ENCODE measurements around the gene KATNAL1. TPM values are rescaled to one million over a fixed set of nuclear protein-coding genes. Genes with fewer than 3 reads are reported as not detected.

Gene KATNAL1
- total RNA-seq, 1 experiment from 2014 or later: 11.2 TPM

DNA sequence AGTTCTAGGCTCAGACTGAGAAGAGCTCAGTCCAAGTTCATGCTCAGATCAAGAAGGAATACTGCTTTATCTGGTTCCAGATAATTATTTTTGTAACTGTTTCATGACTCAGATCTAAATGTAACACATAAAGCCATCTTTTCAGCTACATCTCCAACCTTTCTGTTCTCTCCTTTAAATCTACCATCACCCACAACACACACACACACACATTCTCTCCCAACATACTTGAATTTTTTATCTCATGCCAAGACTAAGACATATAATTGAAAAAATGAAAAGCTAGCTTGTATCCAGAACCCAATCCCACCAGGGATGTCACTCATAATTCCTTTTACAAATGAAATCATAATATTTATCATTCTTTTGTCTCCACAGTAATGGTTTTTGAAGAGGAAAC lies 7.6 kb downstream of the KATNAL1 start:
- 0 out of 7 replicates have a peak overlapping the region, but pooled peaks of 1 of the 3 experiments have one; percentile 2 for H3K27ac Mint-ChIP-seq
- DNase-seq: no peak
- H3K4me1 ChIP-seq (ENCODE audit: insufficient read depth, low read length): no peaks in the 10 kb centered on the region
- no peak overlapping the region for H3K23ac ChIP-seq (ENCODE audit: insufficient read length, low read depth, low read length)
- H2BK15ac ChIP-seq (ENCODE audit: low read depth, low read length): no peak overlapping the region
- H3K36me3 Mint-ChIP-seq (ENCODE audit: insufficient read depth in 1 of 3, low read depth in 3 of 3): peaks cover 0 to 8% (median 0%) of the 10 kb centered on the region in 3 experiments; a peak in 1 of 7 replicates
- H2BK120ac ChIP-seq (ENCODE audit: low read depth, low read length, poor library complexity, severe bottlenecking): no peak overlapping the region
- no peak overlapping the region for H4K5ac ChIP-seq (ENCODE audit: insufficient read length, low read depth, low read length)
- no peak overlapping the region for H3K4me3 Mint-ChIP-seq
- no peak overlapping the region for H2BK5ac ChIP-seq (ENCODE audit: insufficient read length, low read length)
- H3K27ac ChIP-seq (ENCODE audit: insufficient read length, low read depth, low read length): no peak overlapping the region
- H2BK20ac ChIP-seq (ENCODE audit: low read depth, low read length, poor library complexity, severe bottlenecking): no peak overlapping the region
- no peak overlapping the region for H2BK12ac ChIP-seq (ENCODE audit: insufficient read length, low read depth, low read length)
- no peak overlapping the region for H3K4ac ChIP-seq (ENCODE audit: low read depth, low read length)
- H3K9me3 Mint-ChIP-seq: no peaks in the 10 kb centered on the region
- TF ChIP-seq, protein P1, sequence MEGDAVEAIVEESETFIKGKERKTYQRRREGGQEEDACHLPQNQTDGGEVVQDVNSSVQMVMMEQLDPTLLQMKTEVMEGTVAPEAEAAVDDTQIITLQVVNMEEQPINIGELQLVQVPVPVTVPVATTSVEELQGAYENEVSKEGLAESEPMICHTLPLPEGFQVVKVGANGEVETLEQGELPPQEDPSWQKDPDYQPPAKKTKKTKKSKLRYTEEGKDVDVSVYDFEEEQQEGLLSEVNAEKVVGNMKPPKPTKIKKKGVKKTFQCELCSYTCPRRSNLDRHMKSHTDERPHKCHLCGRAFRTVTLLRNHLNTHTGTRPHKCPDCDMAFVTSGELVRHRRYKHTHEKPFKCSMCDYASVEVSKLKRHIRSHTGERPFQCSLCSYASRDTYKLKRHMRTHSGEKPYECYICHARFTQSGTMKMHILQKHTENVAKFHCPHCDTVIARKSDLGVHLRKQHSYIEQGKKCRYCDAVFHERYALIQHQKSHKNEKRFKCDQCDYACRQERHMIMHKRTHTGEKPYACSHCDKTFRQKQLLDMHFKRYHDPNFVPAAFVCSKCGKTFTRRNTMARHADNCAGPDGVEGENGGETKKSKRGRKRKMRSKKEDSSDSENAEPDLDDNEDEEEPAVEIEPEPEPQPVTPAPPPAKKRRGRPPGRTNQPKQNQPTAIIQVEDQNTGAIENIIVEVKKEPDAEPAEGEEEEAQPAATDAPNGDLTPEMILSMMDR (conservative IDR thresholded peaks at IDR 0.05): no peak
- peaks cover 2% of the 10 kb centered on the region for H3K79me1 ChIP-seq (ENCODE audit: insufficient read depth, low read depth, low read length, poor library complexity, severe bottlenecking)
- no peak overlapping the region for H2AK5ac ChIP-seq (ENCODE audit: insufficient read length, low read length)
- H3T11ph ChIP-seq (ENCODE audit: low read length): no peak overlapping the region
- no peaks in the 10 kb centered on the region for H3K27me3 Mint-ChIP-seq (ENCODE audit: low read depth)
- no peaks in the 10 kb centered on the region for H3K23me2 ChIP-seq (ENCODE audit: insufficient read length, low read depth, low read length, poor library complexity, severe bottlenecking)
- no peak overlapping the region for H3K18ac ChIP-seq (ENCODE audit: insufficient read length, low read depth, low read length)
- no peak overlapping the region for H4K8ac ChIP-seq (replicated peaks; ENCODE audit: insufficient read length, low read depth, low read length)
- H3K14ac ChIP-seq (ENCODE audit: insufficient read depth, low read length): no peak overlapping the region
- H3K56ac ChIP-seq (ENCODE audit: insufficient read length, low read depth, low read length): no peak overlapping the region
- H2AFZ ChIP-seq (ENCODE audit: low read length): no peak overlapping the region
- H3K27me3 ChIP-seq (ENCODE audit: insufficient read depth, low read length): no peaks in the 10 kb centered on the region
- H3K9ac ChIP-seq (ENCODE audit: extremely low read depth, insufficient read length, low read length): no peak overlapping the region
- H3K4me1 Mint-ChIP-seq: peaks cover 14 to 20% of the 10 kb centered on the region in 2 experiments
- H3K4me2 ChIP-seq (ENCODE audit: insufficient read depth, insufficient read length, low read length): no peak overlapping the region
- H4K91ac ChIP-seq (ENCODE audit: insufficient read length, low read depth, low read length): no peak overlapping the region
- no peaks in the 10 kb centered on the region for H3K9me3 ChIP-seq (ENCODE audit: control insufficient read depth, low read depth, low read length)
- H4K20me1 ChIP-seq (ENCODE audit: control insufficient read depth, insufficient read depth, insufficient read length): no peaks in the 10 kb centered on the region
- peaks cover 3% of the 10 kb centered on the region; the same call in 1 of the 2 replicates for H3K79me2 ChIP-seq (ENCODE audit: insufficient read depth, low read length)
